GM12891 (cell line): ENCODE results near the gene BRAT1.

Experiments used
- POLR2A ChIP-seq: IDR thresholded peaks from 2 replicates; pipeline ENCODE4 v1.6.1; 2011; ENCODE audit warnings: low read depth, low read length, control low read depth
- POLR2AphosphoS5 ChIP-seq: IDR thresholded peaks from 2 replicates; pipeline ENCODE4 v1.6.1; 2011; ENCODE audit warnings: low read depth, low read length, control low read depth
- POU2F2 ChIP-seq: IDR thresholded peaks from 2 replicates; pipeline ENCODE4 v1.6.1; 2011; ENCODE audit warnings: low read depth, mild to moderate bottlenecking, control low read depth, low read length, moderate library complexity
- SPI1 ChIP-seq: IDR thresholded peaks from 2 replicates; pipeline ENCODE4 v1.6.1; 2011; ENCODE audit warnings: low read depth, low read length, control low read depth
- TAF1 ChIP-seq: IDR thresholded peaks from 2 replicates; pipeline ENCODE4 v1.6.1; 2011; ENCODE audit warnings: low read depth, low read length, control low read depth

DNA sequence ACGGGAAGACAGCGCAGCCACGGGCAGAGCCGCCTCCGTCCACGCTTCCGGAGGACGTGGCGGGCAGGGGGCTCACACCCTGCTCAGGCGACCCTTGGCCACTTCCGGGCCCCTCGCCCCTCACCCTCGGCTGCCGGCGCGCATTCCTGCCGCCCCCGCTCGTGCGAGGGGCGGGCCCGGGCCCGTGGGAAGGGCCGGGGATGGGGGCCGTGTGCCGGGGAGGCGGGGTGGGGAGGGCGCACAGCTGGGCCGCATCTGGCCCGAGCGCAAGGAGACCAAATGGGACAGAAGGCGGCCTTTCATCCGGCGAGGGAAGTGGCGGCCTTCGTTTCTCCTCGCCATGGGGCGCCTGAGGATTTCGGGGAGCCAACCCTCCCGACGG is 36.6 kb downstream of the BRAT1 start:
- TF ChIP-seq POU2F2 (no peak), POLR2AphosphoS5 (no peak), POLR2A (no peak), TAF1 (no peak), SPI1 (no peak)
